ENCODE measurements around the gene SLC25A47.
"Not testable (repeated sequence)": the region's sequence is repeated elsewhere in the genome, so short reads cannot be mapped to it uniquely, and the experiment has no call there.

Gene SLC25A47

DNA sequence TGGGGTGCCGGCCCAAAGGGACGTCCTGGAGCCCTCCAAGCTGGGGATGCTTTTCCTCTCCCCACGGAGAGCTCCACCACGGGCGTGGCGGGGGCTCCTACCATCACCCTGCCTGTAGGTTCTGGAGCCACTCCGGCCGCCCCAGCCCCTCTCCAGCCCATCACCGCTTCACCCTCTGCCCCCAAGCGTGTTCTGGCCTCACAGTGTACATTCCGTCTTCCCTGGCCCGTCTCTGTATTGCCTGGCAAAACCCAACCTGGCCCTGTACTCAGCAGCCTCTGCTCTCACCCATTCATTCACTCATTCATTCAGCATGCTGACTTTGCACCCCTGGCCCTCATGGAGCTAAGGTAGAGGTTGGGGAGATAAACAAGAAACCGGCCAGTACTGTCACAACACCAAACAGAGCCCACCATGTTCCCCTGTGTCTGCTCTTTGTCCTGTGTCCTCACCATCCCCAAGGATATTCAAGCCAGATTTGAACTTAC is 37.2 kb upstream of the SLC25A47 start:
- H3K27ac Mint-ChIP-seq = peak overlapping the region in 1 of 2 donors; percentile 78
- DNase-seq (no peak), ATAC-seq (replicated peaks) (no peak)
- peaks cover 25% of the 10 kb centered on the region for H3K36me3 Mint-ChIP-seq (ENCODE audit: insufficient read depth)
- H3K4me3 Mint-ChIP-seq = peak overlapping the region; percentile 85 to 87
- H3K4me1 Mint-ChIP-seq (ENCODE audit: low read depth in 2 of 2) = peaks cover 4 to 5% of the 10 kb centered on the region in 2 donors
- no peaks in the 10 kb centered on the region for H3K9me3 Mint-ChIP-seq
- no peaks in the 10 kb centered on the region for H3K27me3 Mint-ChIP-seq

DNA sequence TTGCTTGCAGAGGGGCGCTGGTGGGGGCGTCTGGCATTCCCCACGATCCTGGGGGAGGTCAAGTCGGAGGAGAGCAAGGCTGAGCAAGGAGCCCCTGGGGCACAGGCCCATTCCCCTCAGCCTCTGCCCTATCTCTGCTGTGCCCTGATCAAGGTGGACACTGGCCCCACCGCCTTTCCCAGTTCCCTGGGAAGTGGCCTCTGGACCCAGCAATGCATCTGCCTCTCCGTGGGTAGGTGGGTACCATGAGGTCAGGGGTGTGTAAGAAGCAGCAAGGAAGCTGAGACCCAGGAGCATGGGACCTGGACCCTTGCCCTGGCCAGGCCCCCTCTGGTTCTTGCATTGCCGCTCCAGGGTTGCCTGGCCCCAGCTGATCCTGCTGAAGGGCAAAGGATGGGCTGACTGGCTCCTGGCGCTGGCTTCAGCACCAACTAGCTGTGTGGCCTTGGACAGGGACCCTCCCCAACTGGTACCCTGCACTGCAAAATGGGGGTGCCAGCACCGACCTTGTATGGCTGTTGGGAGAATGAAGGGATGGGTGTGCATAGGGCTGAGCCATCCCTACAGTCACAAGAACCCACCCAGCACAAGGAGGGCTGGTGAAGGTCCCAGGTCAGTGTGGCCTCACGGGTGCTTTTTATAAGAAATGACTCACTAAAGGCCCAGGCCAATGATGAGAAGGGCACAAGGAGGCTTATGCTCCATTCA is 36.5 kb upstream of the SLC25A47 start:
- peak overlapping the region; percentile 85 to 87 for H3K4me3 Mint-ChIP-seq
- ATAC-seq (replicated peaks) (no peak), DNase-seq (no peak)
- no peaks in the 10 kb centered on the region for H3K27me3 Mint-ChIP-seq
- H3K27ac Mint-ChIP-seq = peak overlapping the region in 1 of 2 donors; percentile 26
- peaks cover 4 to 5% of the 10 kb centered on the region in 2 donors for H3K4me1 Mint-ChIP-seq (ENCODE audit: low read depth in 2 of 2)
- H3K9me3 Mint-ChIP-seq = no peaks in the 10 kb centered on the region
- peaks cover 25% of the 10 kb centered on the region for H3K36me3 Mint-ChIP-seq (ENCODE audit: insufficient read depth)

DNA sequence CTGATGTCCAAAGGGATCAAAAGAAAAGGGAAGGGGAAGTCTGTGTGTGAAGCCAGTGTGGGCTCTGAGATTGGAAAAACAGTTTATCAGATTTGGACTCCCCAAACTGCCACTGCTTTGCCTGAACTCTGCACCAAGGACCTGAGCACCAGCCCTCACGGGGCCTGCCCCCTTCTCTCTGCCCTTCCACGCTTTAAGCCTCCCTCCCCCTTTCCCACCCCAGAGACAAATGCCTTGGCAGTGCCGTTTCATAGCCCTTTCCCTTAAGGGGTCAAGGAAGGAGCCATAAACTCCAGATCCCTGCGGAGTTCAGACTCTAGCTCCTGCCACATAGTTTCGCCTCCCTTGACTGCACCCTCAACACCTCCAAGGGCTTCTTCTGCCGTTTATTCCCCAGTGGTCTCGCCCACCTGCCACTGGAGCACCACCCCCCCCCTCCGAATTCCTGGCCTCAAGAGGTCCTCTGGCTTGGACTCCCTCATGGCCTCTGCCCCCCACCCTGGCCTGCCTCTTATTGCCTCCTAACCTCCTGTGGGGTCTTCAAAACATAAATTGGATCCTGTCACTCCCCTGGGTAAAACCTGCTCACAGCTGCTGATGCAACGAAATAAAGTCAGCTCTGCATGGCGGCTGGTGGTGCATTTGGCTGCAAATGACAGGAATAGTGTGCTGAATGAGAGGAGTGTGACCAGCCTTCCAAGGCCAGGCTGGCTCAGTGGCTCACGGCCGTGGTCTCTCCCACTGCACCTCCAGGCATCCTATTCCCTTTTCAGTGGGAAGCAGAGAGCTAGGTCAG is 35.7 kb upstream of the SLC25A47 start:
- H3K27ac Mint-ChIP-seq = no peak overlapping the region
- H3K36me3 Mint-ChIP-seq (ENCODE audit: insufficient read depth) = peaks cover 20% of the 10 kb centered on the region
- peaks cover 4 to 5% of the 10 kb centered on the region in 2 donors for H3K4me1 Mint-ChIP-seq (ENCODE audit: low read depth in 2 of 2)
- H3K4me3 Mint-ChIP-seq = peak overlapping the region in 1 of 2 donors; percentile 29
- no peaks in the 10 kb centered on the region for H3K9me3 Mint-ChIP-seq
- H3K27me3 Mint-ChIP-seq = no peaks in the 10 kb centered on the region
- DNase-seq (no peak), ATAC-seq (replicated peaks) (no peak)

DNA sequence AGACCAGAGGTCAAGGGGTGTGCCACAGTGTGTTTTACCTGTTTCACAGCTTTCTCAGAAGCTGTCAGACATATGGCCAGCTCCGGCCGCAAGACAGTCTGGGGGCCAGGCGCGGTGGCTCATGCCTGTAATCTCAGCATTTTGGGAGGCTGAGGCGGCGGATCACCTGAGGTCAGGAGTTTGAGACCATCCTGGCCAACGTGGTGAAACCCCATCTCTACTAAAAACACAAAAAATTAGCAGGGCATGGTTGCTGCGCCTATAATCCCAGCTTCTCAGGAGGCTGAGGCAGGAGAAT is 35.2 kb upstream of the SLC25A47 start:
- not testable (repeated sequence) for H3K27ac Mint-ChIP-seq; DNase-seq; H3K9me3 Mint-ChIP-seq; H3K4me1 Mint-ChIP-seq (ENCODE audit: low read depth in 2 of 2); H3K27me3 Mint-ChIP-seq; ATAC-seq (replicated peaks)
- Mint-ChIP-seq H3K36me3 (ENCODE audit: insufficient read depth) (peaks cover 14% of the 10 kb centered on the region), H3K4me3 (peak overlapping the region in 1 of 2 donors; percentile 29)

DNA sequence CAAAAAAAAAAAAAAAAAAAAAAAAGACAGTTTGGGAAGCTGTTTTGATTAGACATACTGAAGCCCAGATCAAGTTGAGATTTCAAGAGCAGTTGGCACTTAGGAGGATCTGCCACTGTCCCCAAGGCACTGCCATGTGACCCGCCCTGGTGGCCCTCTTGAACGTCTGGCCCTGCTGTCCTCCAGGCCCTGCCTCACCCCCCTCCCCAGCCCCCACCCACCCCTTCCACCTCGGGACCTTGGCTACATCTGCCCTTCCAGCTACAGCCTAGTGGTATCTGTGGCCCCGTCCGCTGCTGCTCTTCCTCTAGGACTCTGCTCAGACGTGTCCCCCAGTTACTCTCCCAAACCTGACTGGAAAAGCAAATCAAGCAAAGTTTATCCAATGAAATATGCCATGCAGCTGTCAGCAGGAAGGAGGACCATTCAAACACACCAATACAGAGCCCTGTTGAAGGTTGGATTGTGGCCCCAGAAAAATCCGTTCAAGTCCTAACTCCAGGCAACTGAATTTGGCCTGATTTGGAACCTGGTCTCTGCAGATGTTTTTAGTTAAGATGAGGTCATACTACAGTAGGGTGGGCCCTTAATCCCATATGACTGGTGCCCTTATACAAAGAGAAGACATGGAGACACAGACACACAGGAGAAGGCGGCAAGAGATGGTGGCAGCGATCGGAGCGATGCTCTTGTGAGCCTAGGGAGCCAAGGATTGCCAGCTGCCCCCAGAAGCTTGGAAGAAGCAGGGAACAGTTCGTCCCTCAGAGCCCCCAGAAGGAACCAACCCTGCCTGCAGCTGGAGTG is 34.6 kb upstream of the SLC25A47 start:
- Mint-ChIP-seq H3K36me3 (ENCODE audit: insufficient read depth) (peaks cover 13% of the 10 kb centered on the region), H3K4me1 (ENCODE audit: low read depth in 2 of 2) (peaks cover 4 to 5% of the 10 kb centered on the region in 2 donors), H3K27ac (peak overlapping the region in 1 of 2 donors; percentile 86), H3K9me3 (no peaks in the 10 kb centered on the region), H3K27me3 (no peaks in the 10 kb centered on the region), H3K4me3 (no peak overlapping the region)
- no peak for DNase-seq
- no peak for ATAC-seq (replicated peaks)

DNA sequence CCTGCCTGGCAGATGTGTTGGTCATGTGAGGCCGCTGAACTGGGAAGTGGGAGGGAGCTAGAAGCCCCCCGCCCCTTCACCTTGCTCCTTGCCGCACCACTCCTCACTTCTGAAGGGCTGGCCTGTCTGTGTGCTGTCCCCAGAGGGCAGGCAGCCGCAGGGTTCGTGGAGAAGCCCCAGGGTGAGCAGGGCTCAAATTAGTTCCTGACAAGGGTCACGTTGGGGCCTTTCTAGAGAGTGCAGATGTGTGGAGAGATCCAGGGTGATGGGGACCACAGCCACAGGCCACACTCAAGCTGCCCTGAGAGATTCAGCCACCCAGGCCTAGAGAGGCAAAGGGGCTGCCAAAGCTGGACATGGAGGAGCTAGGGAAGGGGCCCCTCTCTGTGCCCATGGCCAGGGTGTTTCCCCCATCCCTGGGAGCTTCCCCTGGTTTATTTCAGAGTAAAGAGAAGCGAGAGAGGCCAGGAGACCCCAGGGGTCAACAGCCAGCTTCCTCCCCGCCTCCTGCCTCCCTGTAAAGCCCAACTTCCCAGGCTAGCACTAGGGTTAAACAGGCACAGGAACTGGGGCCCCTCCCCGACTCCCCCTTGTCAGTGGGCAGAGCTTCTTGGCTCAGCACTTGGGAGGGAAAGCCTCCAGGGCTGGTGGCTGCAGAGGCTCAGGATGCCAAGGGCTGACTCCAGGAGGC is 33.1 kb upstream of the SLC25A47 start:
- H3K27me3 Mint-ChIP-seq = no peaks in the 10 kb centered on the region
- ATAC-seq (replicated peaks) = no peak
- H3K9me3 Mint-ChIP-seq = no peaks in the 10 kb centered on the region
- peaks cover 4 to 5% of the 10 kb centered on the region in 2 donors for H3K4me1 Mint-ChIP-seq (ENCODE audit: low read depth in 2 of 2)
- DNase-seq = no peak
- H3K36me3 Mint-ChIP-seq (ENCODE audit: insufficient read depth) = peaks cover 13% of the 10 kb centered on the region
- H3K27ac Mint-ChIP-seq = peak overlapping the region in 1 of 2 donors; percentile 86
- H3K4me3 Mint-ChIP-seq = no peak overlapping the region

DNA sequence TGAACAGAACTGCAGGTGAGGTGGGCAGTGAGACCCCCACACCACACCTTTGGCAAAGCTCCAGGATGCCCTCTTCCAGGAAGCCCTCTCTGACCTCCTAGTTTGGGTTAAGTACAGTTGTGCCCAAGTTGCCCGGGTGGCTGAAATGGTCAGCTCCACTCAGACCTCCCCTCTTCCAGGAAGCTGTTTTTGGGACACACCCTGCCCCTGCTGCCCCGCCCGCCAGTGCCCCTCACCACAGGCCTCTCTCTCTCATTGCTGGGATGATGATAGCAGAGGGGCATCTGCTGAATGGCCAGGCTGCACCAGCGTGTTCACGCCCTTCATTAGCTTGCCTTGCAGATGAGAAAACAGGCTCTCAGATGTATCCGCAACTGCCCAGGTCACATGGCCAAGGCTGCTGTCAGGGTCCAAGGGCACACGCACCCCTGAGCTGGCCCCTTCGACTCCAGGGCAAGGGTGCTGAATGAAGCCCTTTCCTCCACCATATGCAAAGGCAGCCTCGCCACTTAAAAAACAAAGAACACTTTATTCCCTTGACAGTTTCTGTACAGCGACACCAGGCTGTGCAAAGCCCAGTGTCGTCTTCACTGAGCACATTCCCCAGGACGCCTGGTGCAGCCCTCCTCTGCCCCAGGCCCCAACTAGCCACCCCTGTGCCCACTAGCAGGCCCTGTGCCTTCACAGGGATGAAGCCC is 32.4 kb upstream of the SLC25A47 start:
- H3K36me3 Mint-ChIP-seq (ENCODE audit: insufficient read depth) = peaks cover 16% of the 10 kb centered on the region
- no peak for DNase-seq
- peaks cover 4 to 5% of the 10 kb centered on the region in 2 donors for H3K4me1 Mint-ChIP-seq (ENCODE audit: low read depth in 2 of 2)
- H3K9me3 Mint-ChIP-seq = no peaks in the 10 kb centered on the region
- H3K27ac Mint-ChIP-seq = peak overlapping the region in 1 of 2 donors; percentile 86
- H3K4me3 Mint-ChIP-seq = no peak overlapping the region
- ATAC-seq (replicated peaks) = no peak
- H3K27me3 Mint-ChIP-seq = no peaks in the 10 kb centered on the region

DNA sequence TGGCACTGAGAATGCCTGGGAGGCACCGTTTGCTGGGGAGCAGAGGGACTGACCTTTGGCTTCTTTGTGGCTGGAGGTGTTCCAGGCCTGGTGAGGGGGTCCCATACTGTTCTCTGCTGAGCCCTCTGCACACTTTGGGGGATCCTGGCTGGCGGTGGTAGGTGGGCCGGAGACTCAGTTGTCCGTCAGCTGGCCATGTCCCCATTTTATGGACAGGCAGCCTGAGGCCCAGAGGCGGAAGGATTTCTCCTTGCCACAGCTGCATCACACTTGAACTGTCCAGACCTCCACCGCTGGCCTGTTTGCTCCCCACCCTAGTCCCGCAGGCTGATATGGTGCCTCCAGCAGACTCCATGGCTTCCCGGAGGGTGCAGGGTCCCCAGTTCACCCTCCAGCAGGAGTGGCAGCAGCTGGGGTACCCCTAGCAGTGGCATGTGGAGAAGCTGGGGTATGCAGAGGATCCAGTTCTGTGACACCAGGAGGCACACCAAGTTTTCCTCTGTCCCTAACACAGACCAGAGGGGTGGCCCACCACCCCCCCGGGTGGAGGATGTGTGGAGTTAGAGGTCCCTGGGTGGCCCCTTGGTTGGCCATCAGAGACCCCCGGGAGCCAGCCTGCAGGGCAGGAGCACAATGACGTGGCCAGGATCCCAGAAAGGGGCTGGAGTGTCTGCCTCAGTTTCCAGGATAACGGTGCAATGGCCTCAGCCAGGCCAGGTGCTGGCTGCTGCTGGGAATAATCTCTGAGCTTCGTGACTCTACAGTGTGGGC is 31.6 kb upstream of the SLC25A47 start:
- ATAC-seq (replicated peaks) (no peak), DNase-seq (no peak)
- H3K9me3 Mint-ChIP-seq = no peaks in the 10 kb centered on the region
- H3K4me3 Mint-ChIP-seq = no peak overlapping the region
- H3K27me3 Mint-ChIP-seq = no peaks in the 10 kb centered on the region
- H3K36me3 Mint-ChIP-seq (ENCODE audit: insufficient read depth) = peaks cover 15% of the 10 kb centered on the region
- H3K4me1 Mint-ChIP-seq (ENCODE audit: low read depth in 2 of 2) = no peaks in the 10 kb centered on the region
- peak overlapping the region in 1 of 2 donors; percentile 86 for H3K27ac Mint-ChIP-seq

DNA sequence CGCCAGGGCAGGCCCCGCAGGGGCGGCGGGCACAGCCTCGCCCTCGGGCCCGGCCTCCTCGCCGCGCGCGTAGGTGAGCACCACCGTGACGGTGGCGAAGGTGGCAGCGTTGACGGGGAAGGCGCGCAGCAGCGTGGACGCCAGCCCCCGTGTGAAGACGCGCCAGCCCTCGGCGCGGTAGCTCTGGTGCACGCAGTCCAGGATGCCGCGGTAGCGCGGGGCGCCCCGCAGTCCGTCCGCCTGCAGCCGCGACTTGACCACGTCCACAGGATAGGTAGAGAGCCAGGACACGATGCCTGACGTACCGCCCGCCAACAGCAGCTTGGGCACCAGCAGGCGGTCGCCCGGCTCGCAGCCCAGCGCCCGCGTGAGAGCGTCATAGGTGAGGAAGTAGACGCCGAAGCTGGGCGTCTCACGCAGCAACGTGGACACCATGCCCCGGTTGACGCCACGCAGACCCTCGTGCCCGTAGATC is 30.8 kb upstream of the SLC25A47 start:
- ATAC-seq (replicated peaks) = no peak
- H3K27ac Mint-ChIP-seq = no peak overlapping the region
- DNase-seq = no peak
- peaks cover 0 to 5% of the 10 kb centered on the region in 2 donors for H3K4me1 Mint-ChIP-seq (ENCODE audit: low read depth in 2 of 2)
- no peak overlapping the region for H3K4me3 Mint-ChIP-seq
- H3K9me3 Mint-ChIP-seq = no peaks in the 10 kb centered on the region
- no peaks in the 10 kb centered on the region for H3K27me3 Mint-ChIP-seq
- peaks cover 18% of the 10 kb centered on the region for H3K36me3 Mint-ChIP-seq (ENCODE audit: insufficient read depth)

DNA sequence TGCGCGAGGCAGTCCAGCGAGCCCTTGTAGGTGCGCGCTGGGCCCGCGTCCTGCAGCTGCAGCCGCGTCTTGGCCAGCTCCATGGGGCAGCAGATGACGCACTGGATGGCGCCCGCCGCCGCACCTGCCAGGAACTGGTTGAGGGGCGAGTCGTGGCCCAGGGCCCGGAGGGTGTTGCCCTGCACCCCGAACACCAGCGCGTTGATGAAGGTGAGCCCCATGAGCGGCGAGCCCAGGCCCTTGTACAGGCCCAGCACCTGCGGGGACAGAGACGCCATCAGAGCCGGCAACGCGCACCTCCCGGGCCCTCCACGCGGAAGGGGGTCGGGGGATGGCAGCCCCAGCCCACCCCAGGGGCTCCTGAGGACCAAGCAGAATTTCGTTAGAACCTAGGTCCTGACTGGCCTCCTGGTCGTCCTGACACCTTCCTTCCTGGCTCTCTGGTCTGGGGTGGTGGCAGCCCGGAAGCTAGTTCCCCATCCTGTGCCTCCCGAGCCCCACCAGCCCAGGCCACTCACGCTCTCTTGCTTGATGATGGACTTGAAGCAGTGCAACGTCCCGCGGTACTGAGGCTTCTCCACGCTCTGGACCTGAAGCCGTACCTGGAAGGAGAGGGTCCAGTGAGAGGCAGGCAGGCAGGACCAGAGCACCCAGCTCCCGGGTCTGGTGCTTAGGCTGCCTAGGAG is 30.2 kb upstream of the SLC25A47 start:
- ATAC-seq (replicated peaks) (no peak), DNase-seq (no peak)
- peaks cover 21% of the 10 kb centered on the region for H3K36me3 Mint-ChIP-seq (ENCODE audit: insufficient read depth)
- no peaks in the 10 kb centered on the region for H3K27me3 Mint-ChIP-seq
- no peaks in the 10 kb centered on the region for H3K9me3 Mint-ChIP-seq
- H3K27ac Mint-ChIP-seq = no peak overlapping the region
- H3K4me1 Mint-ChIP-seq (ENCODE audit: low read depth in 2 of 2) = peaks cover 0 to 10% of the 10 kb centered on the region in 2 donors
- no peak overlapping the region for H3K4me3 Mint-ChIP-seq

DNA sequence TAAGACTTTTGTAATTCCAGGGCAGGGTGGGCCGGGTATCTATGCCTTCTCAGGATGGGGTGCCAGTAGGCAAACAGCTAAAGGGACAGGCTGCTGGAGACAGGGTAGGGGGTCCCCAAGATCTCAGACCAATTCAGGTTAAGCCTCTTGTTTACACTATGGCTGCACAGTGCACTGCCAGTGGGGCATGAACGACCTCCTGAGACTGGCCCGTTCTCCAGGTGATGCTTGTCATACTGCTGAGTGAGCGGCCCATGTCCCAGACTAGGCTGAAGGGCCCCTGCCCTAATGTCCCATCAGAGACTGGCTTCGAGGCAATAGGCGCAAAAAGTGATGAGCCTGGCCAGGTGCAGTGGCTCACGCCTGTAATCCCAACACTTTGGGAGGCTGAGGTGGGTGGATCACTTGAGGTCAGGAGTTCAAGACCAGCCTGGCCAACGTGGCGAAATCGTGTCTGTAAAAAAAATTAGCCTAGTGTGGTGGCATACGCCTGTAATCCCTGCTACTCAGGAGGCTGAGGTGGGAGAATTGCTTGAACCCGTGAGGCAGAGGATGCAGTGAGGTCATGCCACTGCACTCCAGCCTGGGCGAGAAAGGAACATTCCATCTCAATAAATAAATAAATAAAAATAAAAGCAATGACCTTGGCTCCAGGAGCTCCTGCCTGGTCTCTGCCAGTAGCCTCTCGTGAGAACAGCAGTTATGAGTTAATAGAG is 29.5 kb upstream of the SLC25A47 start:
- DNase-seq (no peak), ATAC-seq (replicated peaks) (no peak)
- H3K36me3 Mint-ChIP-seq (ENCODE audit: insufficient read depth) = peaks cover 23% of the 10 kb centered on the region
- H3K4me3 Mint-ChIP-seq = no peak overlapping the region
- no peaks in the 10 kb centered on the region for H3K27me3 Mint-ChIP-seq
- no peaks in the 10 kb centered on the region for H3K9me3 Mint-ChIP-seq
- H3K27ac Mint-ChIP-seq = no peak overlapping the region
- H3K4me1 Mint-ChIP-seq (ENCODE audit: low read depth in 2 of 2) = peaks cover 0 to 13% of the 10 kb centered on the region in 2 donors
